Keratinocyte (primary cell): Measurements from ENCODE around the gene SF3A2.

Source experiments
- EZH2 ChIP-seq: IDR thresholded peaks from one replicate; pipeline ENCODE4 v1.6.1; 2012; ENCODE audit warnings: inconsistent platforms, mild to moderate bottlenecking, low read length, moderate library complexity
- TF ChIP-seq, protein P1 (sequence below), 3 experiments: IDR thresholded peaks in 1 of 3; conservative IDR thresholded peaks in 1 of 3; optimal IDR thresholded peaks in 1 of 3; 2 replicates in 2 of 3; 3 replicates in 1 of 3; pipeline versions ENCODE3 to v1.5.1; 2011; ENCODE audit warnings: low read length in 3 of 3, mild to moderate bottlenecking in 3 of 3, moderate library complexity in 2 of 3, control low read depth in 1 of 3, inconsistent platforms in 1 of 3; ENCODE audit not compliant: insufficient read depth in 2 of 3; ENCODE audit errors: extremely low read depth in 1 of 3

DNA sequence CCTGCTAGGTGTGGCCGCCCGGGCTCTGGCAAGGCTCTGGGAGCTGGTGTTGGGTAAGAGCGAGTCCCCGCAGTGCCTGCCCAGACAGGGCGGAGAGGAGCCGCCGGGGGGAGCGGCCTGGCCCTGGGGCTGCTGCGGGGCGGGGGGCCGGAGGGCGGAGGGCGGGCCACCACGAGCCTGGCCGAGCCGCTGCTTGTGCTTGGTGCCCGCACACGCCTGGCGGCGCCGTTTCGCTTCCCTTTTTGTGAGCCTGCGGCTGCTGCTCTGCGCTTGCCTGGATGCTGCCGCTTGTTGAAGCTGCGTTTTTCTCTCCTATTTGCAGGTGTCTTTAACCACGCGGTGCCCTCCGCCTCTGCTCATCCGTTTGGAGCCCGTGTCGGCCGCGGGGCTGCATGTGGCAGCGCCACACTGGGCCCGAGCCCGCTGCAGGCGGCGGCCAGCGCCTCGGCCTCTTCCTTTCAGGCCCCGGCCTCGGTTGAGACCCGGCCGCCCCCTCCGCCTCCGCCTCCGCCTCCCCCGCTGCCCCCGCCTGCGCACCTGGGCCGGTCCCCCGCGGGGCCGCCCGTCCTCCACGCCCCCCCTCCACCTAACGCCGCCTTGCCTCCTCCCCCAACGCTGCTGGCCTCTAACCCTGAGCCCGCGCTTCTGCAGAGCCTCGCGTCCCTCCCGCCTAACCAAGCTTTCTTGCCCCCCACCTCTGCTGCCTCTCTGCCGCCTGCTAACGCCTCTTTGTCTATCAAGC lies 9.0 kb upstream of the SF3A2 start:
- TF ChIP-seq, protein P1, sequence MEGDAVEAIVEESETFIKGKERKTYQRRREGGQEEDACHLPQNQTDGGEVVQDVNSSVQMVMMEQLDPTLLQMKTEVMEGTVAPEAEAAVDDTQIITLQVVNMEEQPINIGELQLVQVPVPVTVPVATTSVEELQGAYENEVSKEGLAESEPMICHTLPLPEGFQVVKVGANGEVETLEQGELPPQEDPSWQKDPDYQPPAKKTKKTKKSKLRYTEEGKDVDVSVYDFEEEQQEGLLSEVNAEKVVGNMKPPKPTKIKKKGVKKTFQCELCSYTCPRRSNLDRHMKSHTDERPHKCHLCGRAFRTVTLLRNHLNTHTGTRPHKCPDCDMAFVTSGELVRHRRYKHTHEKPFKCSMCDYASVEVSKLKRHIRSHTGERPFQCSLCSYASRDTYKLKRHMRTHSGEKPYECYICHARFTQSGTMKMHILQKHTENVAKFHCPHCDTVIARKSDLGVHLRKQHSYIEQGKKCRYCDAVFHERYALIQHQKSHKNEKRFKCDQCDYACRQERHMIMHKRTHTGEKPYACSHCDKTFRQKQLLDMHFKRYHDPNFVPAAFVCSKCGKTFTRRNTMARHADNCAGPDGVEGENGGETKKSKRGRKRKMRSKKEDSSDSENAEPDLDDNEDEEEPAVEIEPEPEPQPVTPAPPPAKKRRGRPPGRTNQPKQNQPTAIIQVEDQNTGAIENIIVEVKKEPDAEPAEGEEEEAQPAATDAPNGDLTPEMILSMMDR (optimal IDR thresholded peaks at IDR 0.05 in 1 of 3, IDR thresholded peaks at IDR 0.05 in 1 of 3, conservative IDR thresholded peaks at IDR 0.05 in 1 of 3; ENCODE audit: extremely low read depth in 1 of 3, insufficient read depth in 2 of 3, low read length in 3 of 3): peak in 1 of 3 experiments; percentile 30
- TF ChIP-seq EZH2: no peak
